Astrocyte (in vitro differentiated cells and primary cell): ENCODE data around the gene POLE3. TPM values are rescaled to one million over a fixed set of nuclear protein-coding genes. Genes with fewer than 3 reads are reported as not detected.

ENCODE experiments used
- DNase-seq: peaks from one replicate; pipeline ENCODE4 v3.0.0-alpha.2; 2010; ENCODE audit warnings: low read depth
- FAIRE-seq: peaks from 2 replicates; lab custom pipeline; 2011; peaks lifted over from hg19 to GRCh38; lab: Jason Lieb, UNC
- H2AFZ ChIP-seq: 2 replicates; pipeline ENCODE4 v1.6.0; 2012; ENCODE audit warnings: low read depth, low read length, inconsistent platforms
- H3K27ac ChIP-seq: 2 replicates; pipeline ENCODE4 v1.5.1; 2011; ENCODE audit warnings: low read depth, low read length, inconsistent platforms
- H3K27me3 ChIP-seq: 2 replicates; pipeline ENCODE4 v1.6.0; 2011; ENCODE audit warnings: low read length, inconsistent platforms; ENCODE audit not compliant: insufficient read depth
- H3K36me3 ChIP-seq: 2 replicates; pipeline ENCODE4 v1.5.1; 2011; ENCODE audit warnings: low read length, inconsistent platforms; ENCODE audit not compliant: insufficient read depth
- H3K4me1 ChIP-seq: 2 replicates; pipeline ENCODE4 v1.5.1; 2011; ENCODE audit warnings: low read length, inconsistent platforms; ENCODE audit not compliant: insufficient read depth
- H3K4me2 ChIP-seq: 2 replicates; pipeline ENCODE4 v1.6.0; 2012; ENCODE audit warnings: low read length, inconsistent platforms
- H3K4me3 ChIP-seq: 2 replicates; pipeline ENCODE4 v1.5.1; 2011; ENCODE audit warnings: low read depth, mild to moderate bottlenecking, low read length, inconsistent platforms; ENCODE audit not compliant: insufficient read depth
- H3K79me2 ChIP-seq: 2 replicates; pipeline ENCODE4 v1.6.0; 2012; ENCODE audit warnings: mild to moderate bottlenecking, low read length, inconsistent platforms; ENCODE audit not compliant: insufficient read depth
- H3K9ac ChIP-seq: 2 replicates; pipeline ENCODE4 v1.6.0; 2012; ENCODE audit warnings: mild to moderate bottlenecking, low read length, inconsistent platforms
- H3K9me3 ChIP-seq: 2 replicates; pipeline ENCODE4 v1.5.1; 2012; ENCODE audit warnings: low read depth, mild to moderate bottlenecking, low read length, inconsistent platforms; ENCODE audit not compliant: insufficient read depth
- H4K20me1 ChIP-seq: 2 replicates; pipeline ENCODE4 v1.6.0; 2012; ENCODE audit warnings: low read length, inconsistent platforms; ENCODE audit not compliant: insufficient read depth
- H3K27ac Mint-ChIP-seq: one replicate; pipeline ENCODE4 v1.8.0; 2021; ENCODE audit warnings: mild to moderate bottlenecking, mixed read lengths; ENCODE audit not compliant: unreplicated experiment
- H3K27me3 Mint-ChIP-seq: one replicate; pipeline ENCODE4 v1.8.0; 2021; ENCODE audit warnings: low read depth, mixed read lengths; ENCODE audit not compliant: unreplicated experiment
- H3K36me3 Mint-ChIP-seq: one replicate; pipeline ENCODE4 v1.8.0; 2021; ENCODE audit warnings: low read depth, mixed read lengths; ENCODE audit not compliant: unreplicated experiment
- H3K4me1 Mint-ChIP-seq: one replicate; pipeline ENCODE4 v1.8.0; 2021; ENCODE audit warnings: low read depth, mixed read lengths; ENCODE audit not compliant: unreplicated experiment
- H3K4me3 Mint-ChIP-seq: one replicate; pipeline ENCODE4 v1.8.0; 2021; ENCODE audit warnings: mild to moderate bottlenecking, moderate library complexity, mixed read lengths; ENCODE audit not compliant: unreplicated experiment
- H3K9me3 Mint-ChIP-seq: one replicate; pipeline ENCODE4 v1.8.0; 2021; ENCODE audit warnings: mild to moderate bottlenecking, mixed read lengths; ENCODE audit not compliant: unreplicated experiment
- CTCF ChIP-seq: IDR thresholded peaks from 2 replicates; pipeline ENCODE4 v1.5.1; 2011; ENCODE audit warnings: low read depth, mild to moderate bottlenecking, inconsistent platforms, low read length, moderate library complexity; ENCODE audit not compliant: insufficient read depth
- EZH2 ChIP-seq: IDR thresholded peaks from 2 replicates; pipeline ENCODE4 v1.6.1; 2012; ENCODE audit warnings: mild to moderate bottlenecking, low read length, inconsistent platforms; ENCODE audit not compliant: insufficient read depth
- total RNA-seq: library from RNA; stranded (reverse); gene quantifications from 2 replicates; pipeline ENCODE4 v1.2.1, GENCODE V29; 2021

The POLE3 gene
- total RNA-seq, 1 donor from 2014 or later, result 36.6 TPM

GRCh38 chr9:113373676-113374392 is 36.6 kb downstream of the POLE3 start:
- Mint-ChIP-seq H3K27ac (no peak overlapping the region), H3K4me1 (peaks cover 6% of the 10 kb centered on the region), H3K27me3 (no peaks in the 10 kb centered on the region), H3K4me3 (no peak overlapping the region), H3K36me3 (no peaks in the 10 kb centered on the region), H3K9me3 (no peaks in the 10 kb centered on the region)
- Histone ChIP-seq H3K36me3 (no peaks in the 10 kb centered on the region), H3K4me2 (no peak overlapping the region), H3K4me3 (no peak overlapping the region), H3K9me3 (no peaks in the 10 kb centered on the region), H2AFZ (no peak overlapping the region), H3K4me1 (peaks cover 6% of the 10 kb centered on the region), H3K27me3 (no peaks in the 10 kb centered on the region), H3K9ac (no peak overlapping the region), H3K27ac (no peak overlapping the region), H4K20me1 (peaks cover 11% of the 10 kb centered on the region), H3K79me2 (no peaks in the 10 kb centered on the region)
- TF ChIP-seq CTCF (no peak), EZH2 (no peak)
- FAIRE-seq, result no peak
- DNase-seq, result no peak

GRCh38 chr9:113373256-113373655 is 37.2 kb downstream of the POLE3 start:
- FAIRE-seq, result no peak
- peaks cover 6% of the 10 kb centered on the region for H3K4me1 ChIP-seq
- H4K20me1 ChIP-seq, result peaks cover 11% of the 10 kb centered on the region
- peaks cover 6% of the 10 kb centered on the region for H3K4me1 Mint-ChIP-seq
- no peaks in the 10 kb centered on the region for H3K36me3 Mint-ChIP-seq
- peaks cover 2% of the 10 kb centered on the region for H3K27me3 Mint-ChIP-seq
- no peak overlapping the region for H3K4me2 ChIP-seq
- no peaks in the 10 kb centered on the region for H3K36me3 ChIP-seq
- H3K4me3 ChIP-seq, result no peak overlapping the region
- H3K9me3 ChIP-seq, result no peaks in the 10 kb centered on the region
- no peaks in the 10 kb centered on the region for H3K79me2 ChIP-seq
- no peaks in the 10 kb centered on the region for H3K9me3 Mint-ChIP-seq
- no peak overlapping the region for H3K27ac Mint-ChIP-seq
- no peak for DNase-seq
- no peak overlapping the region for H2AFZ ChIP-seq
- H3K4me3 Mint-ChIP-seq, result no peak overlapping the region
- H3K27me3 ChIP-seq, result no peaks in the 10 kb centered on the region
- H3K27ac ChIP-seq, result no peak overlapping the region
- H3K9ac ChIP-seq, result no peak overlapping the region
- TF ChIP-seq CTCF, result no peak
- TF ChIP-seq EZH2, result no peak

GRCh38 chr9:113372059-113372458 is 38.4 kb downstream of the POLE3 start:
- no peak overlapping the region for H3K27ac ChIP-seq
- H3K79me2 ChIP-seq, result no peaks in the 10 kb centered on the region
- TF ChIP-seq EZH2 (no peak), CTCF (no peak)
- no peaks in the 10 kb centered on the region for H3K9me3 Mint-ChIP-seq
- no peak for DNase-seq
- H3K27me3 ChIP-seq, result no peaks in the 10 kb centered on the region
- no peak for FAIRE-seq
- peaks cover 11% of the 10 kb centered on the region for H4K20me1 ChIP-seq
- peaks cover 5% of the 10 kb centered on the region for H3K27me3 Mint-ChIP-seq
- no peaks in the 10 kb centered on the region for H3K36me3 Mint-ChIP-seq
- no peak overlapping the region for H3K9ac ChIP-seq
- no peak overlapping the region for H3K4me3 ChIP-seq
- H3K36me3 ChIP-seq, result no peaks in the 10 kb centered on the region
- H3K4me2 ChIP-seq, result no peak overlapping the region
- no peaks in the 10 kb centered on the region for H3K9me3 ChIP-seq
- no peak overlapping the region for H2AFZ ChIP-seq
- H3K4me1 ChIP-seq, result peaks cover 6% of the 10 kb centered on the region
- H3K27ac Mint-ChIP-seq, result no peak overlapping the region
- H3K4me1 Mint-ChIP-seq, result peaks cover 6% of the 10 kb centered on the region
- H3K4me3 Mint-ChIP-seq, result no peak overlapping the region
